HTERT RPE-1 (cell line): ENCODE data around the gene MYO1E.

Experiments used
- in situ Hi-C: fragments of 300-500 bp; cut with MboI; formaldehyde crosslinking; loops from 4 replicates; pipeline ENCODE4 v1.14.3; 2020; ENCODE audit warnings: low sequenced_read_pairs

Gene MYO1E

GRCh38 chr15:59322056-59322759 is 50.5 kb downstream of the MYO1E start:
- in situ Hi-C loops = no loop called here

- in situ Hi-C loops = no loop called here
Measured at GRCh38 chr15:59321000-59321689, 51.5 kb downstream of the MYO1E start.

GRCh38 chr15:59317211-59317610 is 55.5 kb downstream of the MYO1E start:
- in situ Hi-C loops = no loop called here

GRCh38 chr15:59315914-59316451 is 56.7 kb downstream of the MYO1E start:
- in situ Hi-C loops = no loop called here

- in situ Hi-C loops = no loop called here
Measured at GRCh38 chr15:59313641-59314332, 58.9 kb downstream of the MYO1E start.

GRCh38 chr15:59312205-59312604 is 60.5 kb downstream of the MYO1E start:
- in situ Hi-C loops = no loop called here

GRCh38 chr15:59311195-59311594 is 61.5 kb downstream of the MYO1E start:
- in situ Hi-C loops = no loop called here

GRCh38 chr15:59309405-59309804 is 63.3 kb downstream of the MYO1E start:
- in situ Hi-C loops = no loop called here

- in situ Hi-C loops = no loop called here
Measured at GRCh38 chr15:59307165-59307537, 65.5 kb downstream of the MYO1E start.

GRCh38 chr15:59306520-59307164 is 66.0 kb downstream of the MYO1E start:
- in situ Hi-C loops = no loop called here

- in situ Hi-C loops = no loop called here
Measured at GRCh38 chr15:59304807-59305206, 67.9 kb downstream of the MYO1E start.

GRCh38 chr15:59304034-59304795 is 68.5 kb downstream of the MYO1E start:
- in situ Hi-C loops = no loop called here

- in situ Hi-C loops = no loop called here
Measured at GRCh38 chr15:59303633-59304032, 69.0 kb downstream of the MYO1E start.

- in situ Hi-C loops = no loop called here
Measured at GRCh38 chr15:59303136-59303535, 69.5 kb downstream of the MYO1E start.

GRCh38 chr15:59301527-59301926 is 71.1 kb downstream of the MYO1E start:
- in situ Hi-C loops = no loop called here

- in situ Hi-C loops = no loop called here
Measured at GRCh38 chr15:59300618-59301139, 72.0 kb downstream of the MYO1E start.

- in situ Hi-C loops = no loop called here
Measured at GRCh38 chr15:59299929-59300617, 72.6 kb downstream of the MYO1E start.

GRCh38 chr15:59298854-59299250 is 73.8 kb downstream of the MYO1E start:
- in situ Hi-C loops = no loop called here

GRCh38 chr15:59298225-59298853 is 74.3 kb downstream of the MYO1E start:
- in situ Hi-C loops = no loop called here
